H9 (cell line): Measurements from ENCODE around the gene TMC1. TPM values are rescaled to one million over a fixed set of nuclear protein-coding genes. Genes with fewer than 3 reads are reported as not detected.

Experiments used
- DNase-seq: peaks from one replicate; pipeline ENCODE4 v3.0.0-alpha.2; 2017
- H2AFZ ChIP-seq: one replicate; pipeline ENCODE4 v1.6.1; 2013; ENCODE audit warnings: mild to moderate bottlenecking, low read length, control low read depth, moderate library complexity
- H2AK5ac ChIP-seq: 2 replicates; pipeline ENCODE4 v1.6.1; 2013; ENCODE audit warnings: low read length, control low read depth, mixed read lengths; ENCODE audit not compliant: insufficient read length
- H2BK120ac ChIP-seq: one replicate; pipeline ENCODE4 v1.6.1; 2013; ENCODE audit warnings: low read depth, mild to moderate bottlenecking, low read length, control low read depth, inconsistent platforms; ENCODE audit not compliant: poor library complexity, severe bottlenecking
- H2BK12ac ChIP-seq: 2 replicates; pipeline ENCODE4 v1.6.1; 2013; ENCODE audit warnings: low read length, control low read depth, mixed read lengths, low read depth; ENCODE audit not compliant: insufficient read length
- H2BK15ac ChIP-seq: 2 replicates; pipeline ENCODE4 v1.6.1; 2013; ENCODE audit warnings: low read depth, low read length, control low read depth
- H2BK20ac ChIP-seq: one replicate; pipeline ENCODE4 v1.6.1; 2013; ENCODE audit warnings: low read depth, mild to moderate bottlenecking, low read length, control low read depth, inconsistent platforms; ENCODE audit not compliant: poor library complexity, severe bottlenecking
- H2BK5ac ChIP-seq: 2 replicates; pipeline ENCODE4 v1.6.1; 2013; ENCODE audit warnings: low read length, control low read depth, mixed read lengths; ENCODE audit not compliant: insufficient read length
- H3K14ac ChIP-seq: 2 replicates; pipeline ENCODE4 v1.6.1; 2013; ENCODE audit warnings: low read length, control low read depth; ENCODE audit not compliant: insufficient read depth
- H3K18ac ChIP-seq: 2 replicates; pipeline ENCODE4 v1.6.1; 2013; ENCODE audit warnings: low read depth, mild to moderate bottlenecking, mixed read lengths, low read length, control low read depth; ENCODE audit not compliant: insufficient read length
- H3K23ac ChIP-seq: 2 replicates; pipeline ENCODE4 v1.6.1; 2013; ENCODE audit warnings: low read length, control low read depth, mixed read lengths, low read depth; ENCODE audit not compliant: insufficient read length
- H3K23me2 ChIP-seq: 2 replicates; pipeline ENCODE4 v1.6.1; 2013; ENCODE audit warnings: low read depth, mild to moderate bottlenecking, mixed read lengths, low read length, control low read depth; ENCODE audit not compliant: insufficient read length, poor library complexity, severe bottlenecking
- H3K27ac ChIP-seq: 2 replicates; pipeline ENCODE4 v1.5.1; 2013; ENCODE audit warnings: low read length, control low read depth, mixed read lengths, low read depth; ENCODE audit not compliant: insufficient read length
- H3K27me3 ChIP-seq: 2 replicates; pipeline ENCODE4 v1.6.1; 2013; ENCODE audit warnings: low read length, control low read depth, inconsistent platforms; ENCODE audit not compliant: insufficient read depth
- H3K4ac ChIP-seq: 2 replicates; pipeline ENCODE4 v1.6.1; 2013; ENCODE audit warnings: low read depth, mild to moderate bottlenecking, control low read depth, inconsistent platforms, low read length, moderate library complexity
- H3K4me1 ChIP-seq: 2 replicates; pipeline ENCODE4 v1.6.1; 2013; ENCODE audit warnings: low read length, control low read depth, inconsistent platforms; ENCODE audit not compliant: insufficient read depth
- H3K4me2 ChIP-seq: 2 replicates; pipeline ENCODE4 v1.6.1; 2013; ENCODE audit warnings: low read length, control low read depth, mixed read lengths; ENCODE audit not compliant: insufficient read length, insufficient read depth
- H3K56ac ChIP-seq: 2 replicates; pipeline ENCODE4 v1.6.1; 2013; ENCODE audit warnings: low read depth, mild to moderate bottlenecking, mixed read lengths, low read length, control low read depth; ENCODE audit not compliant: insufficient read length
- H3K79me1 ChIP-seq: 2 replicates; pipeline ENCODE4 v1.6.1; 2013; ENCODE audit warnings: low read depth, mild to moderate bottlenecking, moderate library complexity, low read length, control low read depth, inconsistent platforms; ENCODE audit not compliant: insufficient read depth, poor library complexity, severe bottlenecking
- H3K79me2 ChIP-seq: 2 replicates; pipeline ENCODE4 v1.6.1; 2013; ENCODE audit warnings: low read length, control low read depth, inconsistent platforms; ENCODE audit not compliant: insufficient read depth
- H3K9ac ChIP-seq: 2 replicates; pipeline ENCODE4 v1.6.1; 2013; ENCODE audit warnings: low read length, control low read depth, mixed read lengths; ENCODE audit not compliant: insufficient read length; ENCODE audit errors: extremely low read depth
- H3K9me3 ChIP-seq: one replicate; pipeline ENCODE4 v1.6.1; 2013; ENCODE audit warnings: low read depth, low read length, inconsistent platforms; ENCODE audit not compliant: control insufficient read depth
- H3T11ph ChIP-seq: one replicate; pipeline ENCODE4 v1.6.1; 2013; ENCODE audit warnings: mild to moderate bottlenecking, low read length, control low read depth, inconsistent platforms
- H4K20me1 ChIP-seq: one replicate; pipeline ENCODE4 v1.6.1; 2013; ENCODE audit not compliant: control insufficient read depth, insufficient read length, insufficient read depth
- H4K5ac ChIP-seq: 2 replicates; pipeline ENCODE4 v1.6.1; 2013; ENCODE audit warnings: low read depth, mild to moderate bottlenecking, mixed read lengths, low read length, control low read depth; ENCODE audit not compliant: insufficient read length
- H4K8ac ChIP-seq: replicated peaks from 2 replicates; pipeline ENCODE4 v1.6.1; 2013; ENCODE audit warnings: low read length, control low read depth, mixed read lengths, low read depth; ENCODE audit not compliant: insufficient read length
- H4K91ac ChIP-seq: 2 replicates; pipeline ENCODE4 v1.6.1; 2013; ENCODE audit warnings: low read depth, mild to moderate bottlenecking, moderate library complexity, mixed read lengths, low read length, control low read depth; ENCODE audit not compliant: insufficient read length
- H3K27ac Mint-ChIP-seq, 3 experiments: 2 replicates in 2 of 3; 3 replicates in 1 of 3; pipeline ENCODE4 v1.8.0; 2020 to 2021; ENCODE audit warnings: mixed read lengths in 3 of 3, mild to moderate bottlenecking in 1 of 3, moderate library complexity in 1 of 3
- H3K27me3 Mint-ChIP-seq: 2 replicates; pipeline ENCODE4 v1.8.0; 2021; ENCODE audit warnings: low read depth, mild to moderate bottlenecking, moderate library complexity, mixed read lengths
- H3K36me3 Mint-ChIP-seq, 3 experiments: 2 replicates in 2 of 3; 3 replicates in 1 of 3; pipeline ENCODE4 v1.8.0; 2020 to 2021; ENCODE audit warnings: low read depth in 3 of 3, mixed read lengths in 3 of 3; ENCODE audit not compliant: insufficient read depth in 1 of 3
- H3K4me1 Mint-ChIP-seq, 2 experiments: 2 replicates each; pipeline ENCODE4 v1.8.0; 2020; ENCODE audit warnings: mixed read lengths in 2 of 2
- H3K4me3 Mint-ChIP-seq, 2 experiments: 2 replicates in 1 of 2; 3 replicates in 1 of 2; pipeline ENCODE4 v1.8.0; 2020 to 2021; ENCODE audit warnings: mild to moderate bottlenecking in 2 of 2, mixed read lengths in 2 of 2, moderate library complexity in 1 of 2
- H3K9me3 Mint-ChIP-seq, 2 experiments: 2 replicates in 1 of 2; 3 replicates in 1 of 2; pipeline ENCODE4 v1.8.0; 2020; ENCODE audit warnings: mild to moderate bottlenecking in 2 of 2, mixed read lengths in 2 of 2, moderate library complexity in 1 of 2
- CTCF ChIP-seq: fragments of 200-600 bp; sonication (generic); conservative IDR thresholded peaks from 3 replicates; pipeline ENCODE4 v1.8.0; 2021; ENCODE audit warnings: antibody characterized with exemption, mild to moderate bottlenecking
- WGBS: extraction: QIAGEN DNeasy Blood & Tissue Kit; methylation state at CpG from one replicate; pipeline ENCODE4 v1.1.7; 2013; ENCODE audit warnings: missing lambda C conversion rate, low lambda C conversion rate, mixed read lengths; ENCODE audit not compliant: insufficient read length; ENCODE audit errors: extremely low coverage; 5-methylcytosine and 5-hydroxymethylcytosine counted together
- total RNA-seq: library from RNA; stranded (reverse); gene quantifications from 2 replicates; pipeline ENCODE4 v1.2.1, GENCODE V29; 2021

Gene TMC1
- total RNA-seq, 1 experiment from 2014 or later: 2.4 TPM

- Histone ChIP-seq H3K14ac (no peak overlapping the region), H3K79me2 (no peaks in the 10 kb centered on the region), H3K56ac (no peak overlapping the region), H3T11ph (no peak overlapping the region), H2BK120ac (no peak overlapping the region), H2BK5ac (no peak overlapping the region), H3K4me1 (peaks cover 2% of the 10 kb centered on the region), H3K4ac (no peak overlapping the region), H3K9ac (no peak overlapping the region), H3K79me1 (no peaks in the 10 kb centered on the region), H4K8ac (no peak overlapping the region), H2BK12ac (no peak overlapping the region), H3K27ac (no peak overlapping the region), H2BK20ac (no peak overlapping the region), H3K23me2 (no peaks in the 10 kb centered on the region), H4K20me1 (no peaks in the 10 kb centered on the region), H2AFZ (no peak overlapping the region), H2AK5ac (no peak overlapping the region), H2BK15ac (no peak overlapping the region), H4K91ac (no peak overlapping the region), H3K9me3 (no peaks in the 10 kb centered on the region), H3K27me3 (no peaks in the 10 kb centered on the region), H3K4me2 (no peak overlapping the region), H3K18ac (no peak overlapping the region), H4K5ac (no peak overlapping the region), H3K23ac (no peak overlapping the region)
- Mint-ChIP-seq H3K4me3 (no peak overlapping the region), H3K27me3 (no peaks in the 10 kb centered on the region), H3K36me3 (no peaks in the 10 kb centered on the region), H3K4me1 (peaks cover 9 to 10% of the 10 kb centered on the region in 2 experiments), H3K9me3 (no peaks in the 10 kb centered on the region), H3K27ac (no peak overlapping the region)
- WGBS: no CpG with 5 or more reads among the region's 5 CpGs
- DNase-seq: no peak
- TF ChIP-seq CTCF: no peak
Observed at GRCh38 chr9:72586388-72587130, 65.2 kb downstream of the TMC1 start.
